NCI-H524 treated with DMSO at 0.1 percent for 48 hours (cell line): ENCODE results near the gene CC2D1B.

ENCODE experiments used
- DNase-seq: peaks from one replicate; lab custom pipeline; 2025; lab: John Stamatoyannopoulos, UW

The CC2D1B gene

DNA sequence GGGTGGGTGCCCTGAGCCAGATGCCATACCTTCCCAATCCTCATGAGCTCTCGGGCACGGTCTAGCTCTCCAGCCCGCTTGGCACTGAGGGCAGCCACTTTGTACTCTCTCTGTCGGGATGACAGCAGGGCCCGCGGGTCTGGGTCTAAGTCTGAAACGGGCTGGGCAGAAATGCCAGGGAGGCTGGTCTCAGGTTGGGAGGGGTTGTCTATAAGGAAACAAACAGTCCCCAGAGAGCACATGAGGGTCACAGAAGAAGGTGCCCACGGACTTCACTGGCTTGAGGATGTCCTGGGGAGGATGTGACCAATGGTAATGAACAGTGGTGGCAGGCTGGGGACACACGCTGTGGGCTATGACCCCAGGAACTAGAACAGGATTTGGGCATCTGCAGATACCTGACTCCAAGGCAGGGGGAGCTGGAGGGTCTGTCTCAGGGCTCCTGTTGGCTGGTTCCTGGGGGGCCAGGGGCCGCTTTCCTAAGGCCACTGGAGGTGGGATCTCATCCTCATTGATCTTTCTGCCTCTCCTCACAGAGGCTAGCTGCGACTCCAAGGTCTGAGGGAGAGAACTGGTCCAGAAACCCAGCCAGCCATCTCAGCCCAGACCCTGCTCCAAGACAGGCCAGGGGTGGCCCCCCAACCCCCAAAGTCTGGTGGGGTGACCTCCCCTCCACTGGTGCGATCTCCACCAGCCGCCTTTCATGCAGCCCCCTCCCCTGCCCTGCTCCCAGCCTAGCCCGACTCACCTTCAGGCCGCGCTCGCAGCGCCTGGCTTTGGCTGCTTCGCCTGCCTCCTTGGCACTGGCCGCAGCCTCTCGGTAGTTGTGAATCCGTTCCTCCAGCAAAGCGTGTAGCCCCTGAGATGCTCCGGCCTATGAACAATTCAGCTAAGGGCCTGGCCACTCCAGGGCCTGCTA, 6.1 kb downstream of the CC2D1B start:
- DNase-seq, result no peak

DNA sequence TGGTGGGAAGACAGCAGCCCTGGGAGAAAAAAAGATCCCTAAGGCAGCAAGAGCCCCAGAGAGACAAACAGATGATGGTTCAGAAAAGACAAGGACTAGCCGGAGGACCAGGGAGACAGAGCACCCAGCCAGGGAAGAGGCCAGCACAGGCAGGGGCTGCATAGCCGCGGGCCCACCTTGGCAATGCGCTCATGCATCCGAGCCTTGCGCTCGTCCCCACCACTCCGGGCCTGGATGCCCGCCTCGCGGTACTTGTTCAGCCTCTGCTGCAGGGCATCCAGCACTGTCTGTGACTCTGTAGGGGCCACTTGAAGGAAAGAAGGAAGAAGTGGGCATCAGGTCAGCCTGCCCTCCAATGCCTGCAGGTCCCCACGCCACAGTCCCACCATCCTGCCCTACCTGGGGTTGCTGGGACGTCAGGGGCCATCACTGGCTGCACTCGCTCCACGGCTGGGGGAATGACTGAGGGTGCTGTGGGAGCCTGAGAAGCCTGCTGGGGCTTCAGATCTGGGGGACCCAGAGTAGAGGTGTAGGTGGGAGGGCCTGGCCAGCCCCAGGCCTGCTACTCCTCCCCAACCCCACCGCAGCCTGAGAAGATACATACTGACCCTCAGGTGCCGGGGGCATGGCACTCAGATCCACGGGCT, 7.0 kb downstream of the CC2D1B start:
- DNase-seq, result no peak

DNA sequence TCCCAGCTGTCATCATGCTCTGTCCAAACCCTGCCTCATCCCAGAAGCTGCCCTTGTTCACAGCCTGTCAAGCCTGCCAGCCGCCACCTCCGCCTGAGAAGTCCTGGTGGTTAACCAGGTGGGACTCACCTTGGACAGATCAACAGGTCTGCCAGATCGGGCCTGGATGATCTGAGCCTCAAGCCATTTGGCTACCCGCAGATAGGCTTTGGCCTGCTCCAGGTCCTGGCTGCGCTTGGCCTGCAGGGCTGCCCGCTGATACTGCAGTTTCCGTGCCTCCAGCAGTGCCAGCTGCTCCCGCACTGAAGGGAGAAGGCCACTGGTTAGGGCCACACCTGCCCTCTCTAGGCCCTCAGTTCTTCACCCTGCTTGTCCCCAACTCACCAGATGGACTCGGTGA, 8.6 kb downstream of the CC2D1B start:
- DNase-seq, result no peak

- DNase-seq, result no peak
Measured at GRCh38 chr1:52356818-52357355, 9.1 kb downstream of the CC2D1B start.

- no peak for DNase-seq
Measured at GRCh38 chr1:52355847-52356505, 10.0 kb downstream of the CC2D1B start.

DNA sequence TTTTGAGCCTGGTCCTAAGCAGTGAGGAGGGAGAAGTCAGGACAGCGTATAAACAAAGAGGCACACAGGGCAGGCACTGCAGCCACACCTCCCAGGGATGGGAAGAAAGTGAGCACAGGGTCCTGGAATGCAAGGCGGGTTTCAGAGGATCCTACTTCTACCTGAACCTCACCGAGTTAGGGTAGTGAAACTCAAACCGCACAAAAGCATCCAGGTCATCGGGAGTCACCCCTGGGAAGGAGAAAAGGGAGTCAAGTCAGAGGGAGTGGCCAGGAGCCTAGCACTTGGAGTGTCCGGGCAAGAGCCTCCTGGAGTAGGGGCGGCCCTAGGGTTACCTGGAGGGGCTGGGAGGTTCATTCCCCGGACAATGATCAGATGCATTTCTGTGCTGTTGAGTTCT, 10.6 kb downstream of the CC2D1B start:
- no peak for DNase-seq

GRCh38 chr1:52352690-52353089, 13.3 kb downstream of the CC2D1B start:
- no peak for DNase-seq

DNA sequence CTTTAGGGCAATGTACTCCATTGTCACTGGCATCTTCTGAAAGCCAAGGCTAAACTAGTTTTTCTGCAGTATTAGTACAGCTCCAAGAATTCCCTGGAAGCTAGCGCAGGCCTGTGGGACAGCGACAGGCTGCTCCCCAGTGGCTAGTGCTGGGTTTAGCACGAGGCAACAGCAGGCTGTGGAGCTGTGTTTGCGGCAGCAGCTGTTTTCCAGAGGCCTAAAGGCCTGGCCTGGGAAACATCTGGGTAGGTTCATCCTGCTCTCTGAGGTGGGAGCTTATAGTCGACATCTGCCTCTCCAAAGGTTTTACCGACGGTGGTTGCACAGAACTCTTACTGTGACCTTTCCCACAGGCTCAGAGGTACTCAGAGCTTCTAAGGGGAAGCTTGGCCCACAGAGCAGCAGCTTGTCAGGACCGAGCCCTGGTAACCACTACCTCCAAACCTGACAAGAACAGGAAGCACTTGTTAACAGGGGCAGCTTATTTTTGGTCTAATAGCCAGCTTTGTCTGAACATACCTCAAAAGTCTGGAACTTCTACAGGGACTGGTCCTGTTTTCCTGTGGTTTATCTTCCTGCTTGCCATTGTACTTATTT, 17.2 kb downstream of the CC2D1B start:
- DNase-seq, result peak; percentile 20

GRCh38 chr1:52346653-52347052, 19.4 kb downstream of the CC2D1B start:
- DNase-seq, result no peak

DNA sequence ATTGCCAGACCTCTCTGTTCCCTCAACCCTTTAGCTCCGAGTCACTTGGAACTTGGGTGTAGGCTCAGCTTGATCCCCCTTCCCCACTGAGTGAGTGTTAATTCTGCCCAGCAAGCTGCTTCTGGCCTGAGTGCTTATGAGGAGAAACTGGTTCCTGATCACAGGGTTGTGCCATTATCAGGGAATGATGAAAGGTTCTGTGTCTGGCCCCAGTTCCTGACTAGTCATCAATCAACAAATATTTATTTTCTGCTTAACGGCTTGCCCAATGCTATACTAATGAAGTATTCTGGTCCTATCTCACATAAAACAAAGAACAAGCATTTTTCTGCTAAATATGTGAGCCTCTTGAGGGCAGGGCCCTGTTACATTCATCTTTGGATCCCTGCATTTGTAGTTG, 20.8 kb downstream of the CC2D1B start:
- no peak for DNase-seq

GRCh38 chr1:52343979-52344378, 22.0 kb downstream of the CC2D1B start:
- no peak for DNase-seq

DNA sequence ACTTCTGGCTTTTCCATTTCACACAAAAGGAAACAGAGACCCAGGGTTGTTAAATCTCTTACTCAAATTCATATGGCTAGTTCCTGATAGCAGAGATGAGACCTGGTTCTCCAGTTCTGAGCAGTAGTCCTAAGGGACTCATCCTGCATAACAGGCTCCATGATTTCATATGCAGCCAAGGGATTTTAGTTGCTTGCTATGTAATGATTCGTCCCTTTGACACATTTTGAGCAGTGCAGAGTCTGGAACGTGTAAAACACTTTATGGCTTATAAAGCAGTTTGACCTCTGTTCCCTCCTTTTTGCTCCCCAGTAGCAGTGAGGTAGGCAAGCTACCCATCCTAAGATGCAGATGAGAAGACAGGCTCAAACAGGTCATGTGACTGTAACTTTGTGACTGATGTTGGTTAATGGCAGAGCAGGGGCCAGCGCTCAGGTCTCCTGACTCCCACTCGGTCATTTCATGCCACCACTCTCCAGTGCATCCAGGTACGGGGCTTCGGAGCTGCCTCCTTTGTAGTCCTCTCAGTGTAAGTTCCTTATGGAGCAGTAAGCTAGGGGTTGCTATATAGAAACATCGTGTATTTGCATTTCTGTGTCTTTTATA, 24.2 kb downstream of the CC2D1B start:
- no peak for DNase-seq

DNA sequence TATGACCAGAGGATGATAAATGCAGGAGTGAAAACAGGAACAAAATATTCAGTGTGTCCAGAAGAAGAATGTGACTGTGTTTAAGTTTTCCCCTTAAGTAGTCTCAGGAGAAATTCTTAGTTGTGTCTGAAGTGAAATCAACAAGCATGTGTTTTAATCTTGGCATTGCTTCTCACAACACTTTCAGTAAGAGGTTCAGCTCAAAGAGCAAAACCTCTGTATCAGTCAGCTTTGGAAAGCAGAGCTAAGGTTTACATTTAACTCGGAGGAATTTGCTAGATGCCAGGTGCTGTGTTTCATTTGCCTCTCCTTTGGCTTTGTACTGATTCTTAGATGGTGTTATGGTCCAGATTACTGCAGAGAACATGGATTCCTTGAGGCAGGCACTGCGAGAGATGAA, 28.6 kb downstream of the CC2D1B start:
- DNase-seq, result no peak

- no peak for DNase-seq
Measured at GRCh38 chr1:52334906-52335528, 31.0 kb downstream of the CC2D1B start.

DNA sequence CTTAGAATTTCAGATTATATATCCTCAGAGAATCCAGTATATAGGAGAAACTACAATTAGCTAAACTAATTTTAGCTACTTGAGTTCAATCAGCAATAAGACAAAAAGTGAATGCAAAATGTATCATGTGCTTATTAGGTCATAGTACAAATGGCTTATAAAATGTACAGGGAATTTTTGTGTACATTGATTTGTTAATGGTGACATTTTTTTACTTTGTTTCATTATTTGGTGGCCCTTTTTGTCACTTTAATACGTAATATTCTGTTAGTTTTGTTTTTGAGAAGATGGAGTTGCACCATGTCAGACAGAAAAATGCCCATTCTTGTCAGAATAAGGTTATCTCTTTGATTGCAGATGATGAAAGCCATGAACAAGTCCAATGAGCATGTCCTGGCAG, 33.6 kb downstream of the CC2D1B start:
- DNase-seq, result no peak

DNA sequence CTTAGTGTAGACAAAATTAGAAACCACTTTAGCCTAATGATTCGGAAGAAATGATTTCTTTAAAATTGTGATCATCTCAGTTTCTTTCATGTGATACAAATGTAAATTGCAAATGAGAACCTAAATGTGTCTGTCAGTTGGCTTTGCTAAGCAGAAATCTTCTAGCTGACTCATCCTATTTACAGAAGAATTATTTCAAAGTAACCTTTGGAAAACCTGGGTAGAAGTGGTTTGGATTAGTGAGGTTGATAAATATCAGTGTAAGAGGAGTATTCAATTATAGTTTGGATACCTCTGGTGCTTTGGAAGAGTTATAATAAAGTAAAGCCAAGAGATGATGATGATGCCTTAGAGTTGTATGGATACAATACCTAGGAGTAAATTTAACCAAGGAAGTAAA, 37.4 kb downstream of the CC2D1B start:
- DNase-seq, result no peak

GRCh38 chr1:52325786-52326185, 40.2 kb downstream of the CC2D1B start:
- no peak for DNase-seq

DNA sequence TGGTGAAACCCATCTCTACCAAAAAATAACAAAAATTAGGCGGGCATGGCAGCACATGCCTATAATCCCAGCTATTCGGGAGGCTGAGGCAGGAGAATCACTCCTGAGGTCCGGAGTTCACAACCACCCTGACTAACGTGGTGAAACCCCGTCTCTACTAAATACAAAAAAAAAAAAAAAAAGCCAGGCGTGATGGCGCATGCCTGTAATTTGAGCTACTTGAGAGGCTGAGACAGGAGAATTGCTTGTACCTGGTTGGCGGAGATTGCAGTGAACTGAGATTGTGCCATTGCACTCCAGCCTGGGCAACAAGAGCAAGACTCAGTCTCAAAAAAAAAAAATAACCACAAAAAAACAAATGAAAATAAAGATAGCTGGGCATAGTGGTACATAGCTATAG, 42.3 kb downstream of the CC2D1B start:
- no peak for DNase-seq

DNA sequence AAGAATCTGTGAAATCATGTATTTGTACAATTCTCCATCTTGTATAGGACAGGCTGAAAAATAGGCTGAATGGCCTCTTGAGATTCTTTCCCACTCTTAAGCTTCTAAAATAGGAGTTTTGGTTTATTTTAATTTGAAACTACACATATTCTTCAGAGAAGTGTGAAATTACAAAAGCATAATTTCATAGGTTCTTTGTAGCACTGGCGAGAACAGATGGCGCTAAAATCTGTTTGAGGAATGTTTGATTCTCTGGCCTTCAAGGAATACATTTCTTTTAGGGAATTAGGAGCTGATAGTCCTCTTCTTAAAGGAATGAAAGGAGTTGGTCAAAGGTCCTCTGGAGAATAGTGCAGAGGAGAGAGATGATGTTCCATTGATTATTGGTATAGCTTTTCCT, 44.9 kb downstream of the CC2D1B start:
- no peak for DNase-seq

- no peak for DNase-seq
Measured at GRCh38 chr1:52306227-52307006, 59.6 kb downstream of the CC2D1B start.
